Measurements from ENCODE around the gene TLE3.

GRCh38 chr15:70053716-70054229 is 43.9 kb downstream of the TLE3 start:
- TF ChIP-seq, protein P1, sequence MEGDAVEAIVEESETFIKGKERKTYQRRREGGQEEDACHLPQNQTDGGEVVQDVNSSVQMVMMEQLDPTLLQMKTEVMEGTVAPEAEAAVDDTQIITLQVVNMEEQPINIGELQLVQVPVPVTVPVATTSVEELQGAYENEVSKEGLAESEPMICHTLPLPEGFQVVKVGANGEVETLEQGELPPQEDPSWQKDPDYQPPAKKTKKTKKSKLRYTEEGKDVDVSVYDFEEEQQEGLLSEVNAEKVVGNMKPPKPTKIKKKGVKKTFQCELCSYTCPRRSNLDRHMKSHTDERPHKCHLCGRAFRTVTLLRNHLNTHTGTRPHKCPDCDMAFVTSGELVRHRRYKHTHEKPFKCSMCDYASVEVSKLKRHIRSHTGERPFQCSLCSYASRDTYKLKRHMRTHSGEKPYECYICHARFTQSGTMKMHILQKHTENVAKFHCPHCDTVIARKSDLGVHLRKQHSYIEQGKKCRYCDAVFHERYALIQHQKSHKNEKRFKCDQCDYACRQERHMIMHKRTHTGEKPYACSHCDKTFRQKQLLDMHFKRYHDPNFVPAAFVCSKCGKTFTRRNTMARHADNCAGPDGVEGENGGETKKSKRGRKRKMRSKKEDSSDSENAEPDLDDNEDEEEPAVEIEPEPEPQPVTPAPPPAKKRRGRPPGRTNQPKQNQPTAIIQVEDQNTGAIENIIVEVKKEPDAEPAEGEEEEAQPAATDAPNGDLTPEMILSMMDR (IDR thresholded peaks at IDR 0.05; ENCODE audit: insufficient read depth, low read depth, low read length) = no peak
- TF ChIP-seq EZH2 (IDR thresholded peaks at IDR 0.05; ENCODE audit: insufficient read depth, low read length) = no peak

Data from astrocyte (in vitro differentiated cells and primary cell).